ENCODE data around the gene CHAF1B. TPM values are rescaled to one million over a fixed set of nuclear protein-coding genes. Genes with fewer than 3 reads are reported as not detected.
"Not testable (repeated sequence)": the region's sequence is repeated elsewhere in the genome, so short reads cannot be mapped to it uniquely, and the experiment has no call there.

The CHAF1B gene
- total and polyA plus RNA-seq, 7 donors, result 0.68 to 12.6 (median 8.4) TPM

- not testable (repeated sequence) for H3K36me3 ChIP-seq (ENCODE audit: insufficient read depth in 1 of 2, low read depth in 1 of 2); H3K4me3 ChIP-seq; H3K9me3 ChIP-seq; H3K27me3 ChIP-seq (ENCODE audit: insufficient read depth in 3 of 3, low read length in 2 of 3)
- peak; percentile 23 for TF ChIP-seq CTCF (IDR thresholded peaks at IDR 0.05)
- Histone ChIP-seq H3K4me1 (peaks cover 34% of the 10 kb centered on the region), H3K27ac (peak overlapping the region; percentile 80)
- DNase-seq (peak; percentile 51 to 82), ATAC-seq (peak; percentile 44 to 62 (median 52))
- 19 to 48% (median 32%) methylated on average over 10 of the region's 10 CpGs for WGBS, 3 donors
- intact Hi-C loops (cut with DNase I), result loop anchor here in 1 of 2 donors (5.0 kb wide), 1 partner anchor 60 kb away; the partner anchor contains the start of gene MORC3
Measured at GRCh38 chr21:36382722-36383121, 2.5 kb upstream of the CHAF1B start.

GRCh38 chr21:36384885-36385232 lies 333 bp upstream of the CHAF1B start:
- ATAC-seq (peak; percentile 0 to 6 (median 4)), DNase-seq (no peak)
- Histone ChIP-seq H3K4me3 (peak overlapping the region; percentile 79), H3K27me3 (ENCODE audit: insufficient read depth in 3 of 3, low read length in 2 of 3) (no peaks in the 10 kb centered on the region), H3K4me1 (peaks cover 27% of the 10 kb centered on the region), H3K9me3 (no peaks in the 10 kb centered on the region), H3K36me3 (ENCODE audit: insufficient read depth in 1 of 2, low read depth in 1 of 2) (no peaks in the 10 kb centered on the region), H3K27ac (peak overlapping the region; percentile 80)
- intact Hi-C loops (cut with DNase I), result loop anchor here in 1 of 2 donors (5.0 kb wide), 1 partner anchor 63 kb away; the partner anchor contains the start of gene MORC3
- no peak for TF ChIP-seq CTCF (IDR thresholded peaks at IDR 0.05)
- WGBS, 3 donors, result 30 to 38% (median 34%) methylated on average over 8 of the region's 8 CpGs

- Histone ChIP-seq H3K4me3 (peak overlapping the region; percentile 79), H3K4me1 (peaks cover 22% of the 10 kb centered on the region), H3K9me3 (no peaks in the 10 kb centered on the region), H3K36me3 (ENCODE audit: insufficient read depth in 1 of 2, low read depth in 1 of 2) (no peaks in the 10 kb centered on the region), H3K27me3 (ENCODE audit: insufficient read depth in 3 of 3, low read length in 2 of 3) (no peaks in the 10 kb centered on the region), H3K27ac (peak overlapping the region; percentile 80)
- 73 to 83% (median 74%) methylated on average over 21 of the region's 21 CpGs for WGBS, 3 donors
- intact Hi-C loops (cut with DNase I), result no loop called here
- DNase-seq, result no peak
- no peak for TF ChIP-seq CTCF (IDR thresholded peaks at IDR 0.05)
- peak in 1 of 4 donors; percentile 13 for ATAC-seq
Measured at GRCh38 chr21:36386031-36386642, 945 bp downstream of the CHAF1B start.

GRCh38 chr21:36388096-36388495 lies 2.9 kb downstream of the CHAF1B start:
- ATAC-seq, result no peak
- 57 to 85% (median 63%) methylated on average over 6 of the region's 6 CpGs for WGBS, 3 donors

More at GRCh38 chr21:36388096-36388495, 2.9 kb downstream of the CHAF1B start:
- no peak for TF ChIP-seq CTCF (IDR thresholded peaks at IDR 0.05)
- Histone ChIP-seq H3K36me3 (ENCODE audit: insufficient read depth in 1 of 2, low read depth in 1 of 2) (no peaks in the 10 kb centered on the region), H3K4me1 (peaks cover 20% of the 10 kb centered on the region), H3K27me3 (ENCODE audit: insufficient read depth in 3 of 3, low read length in 2 of 3) (no peaks in the 10 kb centered on the region), H3K4me3 (peak overlapping the region; percentile 22), H3K27ac (peak overlapping the region; percentile 61), H3K9me3 (no peaks in the 10 kb centered on the region)
- intact Hi-C loops (cut with DNase I), result no loop called here
- DNase-seq, result no peak

Data from psoas muscle (tissue), 8 donors.